Measurements from ENCODE around the gene OSBPL2. TPM values are rescaled to one million over a fixed set of nuclear protein-coding genes. Genes with fewer than 3 reads are reported as not detected.

OSBPL2 gene
- total RNA-seq, 1 donor from 2014 or later, result 58.5 TPM

- no peak for ATAC-seq
These were observed 1.4 kb upstream of the OSBPL2 start for GRCh38 chr20:62236766-62237513.

- no peak for ATAC-seq
These were observed 864 bp upstream of the OSBPL2 start for GRCh38 chr20:62237514-62237800.

- peak; percentile 11 for ATAC-seq
These were observed 402 bp downstream of the OSBPL2 start for GRCh38 chr20:62238569-62239277.

DNA sequence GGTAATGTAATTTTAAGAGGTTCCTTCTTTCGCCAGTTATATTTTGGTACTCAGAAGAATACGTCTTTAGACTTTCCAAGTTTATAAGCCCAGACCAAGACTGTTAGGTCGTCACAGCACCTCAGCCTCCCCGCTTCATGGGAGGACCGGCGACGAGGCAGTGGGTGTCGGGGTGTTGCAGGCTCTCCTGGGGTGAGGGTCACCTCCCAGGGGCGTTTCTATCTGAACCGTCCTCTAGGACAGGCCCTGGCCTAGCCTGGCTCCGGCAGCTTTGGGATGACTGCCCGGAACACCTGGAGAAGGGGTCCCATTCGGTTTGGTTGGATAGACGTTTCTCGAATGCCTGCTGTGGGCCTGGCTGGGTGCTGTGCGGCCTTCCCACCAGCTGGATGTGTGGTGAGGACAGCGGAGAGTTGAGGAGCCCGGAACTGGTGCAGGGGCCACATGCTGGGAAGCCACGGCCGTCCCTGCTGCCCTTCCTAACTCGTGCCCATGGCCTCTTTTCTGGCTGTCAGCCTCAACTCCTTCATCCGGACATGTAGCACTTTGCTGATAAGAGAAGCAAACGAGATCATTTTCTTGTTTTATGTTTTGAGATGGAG is 1.1 kb downstream of the OSBPL2 start:
- ATAC-seq, result no peak

- no peak for ATAC-seq
These were observed 1.8 kb downstream of the OSBPL2 start for GRCh38 chr20:62240020-62240685.

GRCh38 chr20:62241506-62241905 is 3.2 kb downstream of the OSBPL2 start:
- peak; percentile 30 for ATAC-seq

- ATAC-seq, result no peak
These were observed 3.9 kb downstream of the OSBPL2 start for GRCh38 chr20:62242176-62242575.

GRCh38 chr20:62243106-62243505 is 4.8 kb downstream of the OSBPL2 start:
- ATAC-seq, result no peak

DNA sequence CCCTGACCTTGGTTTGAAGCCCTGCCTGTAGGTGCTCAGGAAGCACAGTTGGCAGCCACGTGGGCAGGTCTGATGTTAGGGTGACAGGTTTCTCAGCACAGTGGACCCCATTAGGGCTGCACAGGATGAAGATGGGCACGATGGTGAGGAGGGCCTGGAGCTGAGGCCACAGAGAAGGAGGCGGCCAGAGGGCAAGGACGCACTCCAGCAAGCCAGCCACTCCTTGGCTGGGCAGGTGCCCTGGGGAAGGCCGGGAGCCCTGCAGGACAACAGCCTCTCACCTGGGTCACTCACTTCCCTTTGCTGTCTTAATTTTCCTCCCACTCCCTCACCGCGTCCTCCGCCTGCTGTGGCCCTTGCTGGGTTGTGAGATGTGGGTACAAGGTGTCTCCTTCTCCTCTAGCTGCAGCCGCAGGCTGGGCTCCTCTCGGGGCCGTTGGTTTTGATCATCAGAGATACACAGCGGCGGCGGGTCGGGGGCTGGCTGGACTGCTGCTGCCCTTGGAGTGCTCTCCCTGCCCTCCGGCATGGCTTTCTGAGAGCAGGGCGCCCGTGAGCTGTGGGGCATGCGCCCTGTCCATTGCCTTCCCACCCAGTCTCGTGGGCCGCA is 5.7 kb downstream of the OSBPL2 start:
- no peak for ATAC-seq

DNA sequence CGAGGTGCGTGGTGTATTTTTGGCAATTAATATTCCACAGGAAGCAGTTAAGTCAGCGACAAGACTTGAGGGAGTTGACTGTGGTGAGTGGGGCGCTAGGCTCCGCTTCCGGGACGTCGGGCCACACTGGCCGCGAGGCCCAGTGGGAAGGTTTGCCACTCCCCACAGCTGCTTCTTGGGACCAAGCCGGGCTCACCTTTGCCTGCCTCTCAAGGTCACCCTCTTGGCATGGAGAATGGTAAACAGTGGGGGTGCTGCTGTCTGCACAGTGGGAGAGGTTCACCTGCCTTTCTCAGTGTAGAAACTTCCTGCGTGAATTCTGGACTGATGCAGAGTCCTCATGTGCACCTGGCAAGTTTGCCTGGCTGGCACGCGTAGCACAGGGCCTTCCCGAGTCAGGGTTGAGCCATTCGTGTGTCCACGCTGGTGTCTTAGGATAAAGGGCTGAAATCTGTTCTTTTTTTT is 6.4 kb downstream of the OSBPL2 start:
- no peak for ATAC-seq

- no peak for ATAC-seq
These were observed 7.6 kb downstream of the OSBPL2 start for GRCh38 chr20:62245911-62246280.

DNA sequence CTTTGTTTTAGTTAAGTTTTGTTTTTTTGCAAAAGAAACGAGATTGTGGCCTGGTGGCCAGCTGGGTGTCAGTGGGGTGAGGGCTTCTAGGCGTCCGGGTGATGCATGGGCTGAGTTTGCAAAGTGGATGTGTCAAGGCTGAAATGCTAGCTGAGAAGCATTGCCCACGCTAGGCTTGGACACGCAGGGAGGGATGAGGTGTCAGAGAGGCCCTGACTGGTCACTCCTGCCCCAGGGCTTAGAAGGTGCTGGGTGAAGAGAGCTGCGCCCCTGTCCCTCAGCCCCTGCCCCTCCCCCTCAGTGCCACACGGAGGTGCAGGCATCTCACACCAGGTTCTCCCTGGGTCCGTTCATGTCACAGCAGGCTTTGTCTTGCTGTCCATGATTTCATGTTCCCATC is 8.1 kb downstream of the OSBPL2 start:
- ATAC-seq, result no peak

- ATAC-seq, result no peak
These were observed 8.7 kb downstream of the OSBPL2 start for GRCh38 chr20:62246872-62247652.

DNA sequence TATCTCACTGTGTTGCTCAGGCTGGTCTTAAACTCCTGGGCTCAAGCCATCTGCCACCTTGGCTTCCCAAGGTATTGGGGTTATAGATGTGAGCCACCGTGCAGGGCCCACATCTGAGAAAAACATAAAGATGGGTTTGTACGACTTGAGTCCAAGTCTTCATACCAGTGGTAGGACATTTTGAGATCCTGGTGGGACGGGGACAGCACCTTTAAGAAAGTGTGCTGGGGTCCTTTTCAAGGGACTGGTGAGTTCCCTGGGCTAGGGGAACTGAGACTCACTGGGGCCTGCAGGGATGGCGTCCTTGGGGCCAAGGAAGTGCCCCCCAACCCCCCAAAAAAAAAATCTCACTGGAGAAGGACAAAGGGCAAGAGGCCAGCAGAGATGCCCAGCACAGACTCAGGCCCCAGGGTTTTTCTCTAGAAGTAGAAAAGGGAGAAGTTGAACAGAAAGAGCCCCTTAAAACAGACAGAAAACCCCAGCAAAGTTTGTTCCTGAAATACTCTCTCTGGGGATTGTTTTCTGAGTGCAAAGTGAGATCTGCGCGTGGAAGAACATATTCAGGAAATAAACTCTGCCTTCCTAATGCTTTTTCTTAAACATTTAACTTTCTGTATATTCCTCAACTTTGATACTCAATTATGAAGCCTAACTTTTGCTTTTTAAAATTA is 10.7 kb downstream of the OSBPL2 start:
- ATAC-seq, result no peak

DNA sequence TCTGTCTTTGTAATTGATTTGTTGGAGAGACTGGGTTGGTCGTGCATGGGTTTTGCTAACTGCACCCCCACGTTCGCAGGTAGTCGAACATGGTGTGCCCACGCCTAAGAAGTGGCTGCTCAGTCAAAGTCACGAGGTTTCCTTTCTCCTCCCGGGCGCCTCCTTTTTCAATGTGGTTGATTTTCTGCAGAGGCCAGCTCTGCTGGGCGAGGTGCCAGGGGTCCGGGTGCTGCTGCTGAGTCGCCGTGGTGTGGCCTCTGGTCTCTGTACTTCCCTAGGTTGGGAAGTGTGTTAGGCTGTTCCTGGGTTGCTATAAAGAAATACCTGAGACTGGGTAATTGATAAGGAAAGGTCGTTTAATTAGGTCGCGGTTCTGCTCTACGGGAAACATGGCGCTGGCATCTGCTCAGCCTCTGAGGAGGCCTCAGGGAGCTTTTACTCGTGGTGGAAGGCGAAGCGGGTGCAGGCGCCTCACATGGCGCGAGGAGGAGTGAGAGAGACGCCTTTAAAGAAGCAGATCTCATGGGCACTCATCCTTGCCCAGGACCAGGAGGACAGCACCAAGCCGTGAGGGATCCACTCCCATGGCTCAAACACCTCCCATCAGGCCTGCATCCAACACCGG is 14.1 kb downstream of the OSBPL2 start:
- no peak for ATAC-seq

GRCh38 chr20:62253398-62253797 is 15.1 kb downstream of the OSBPL2 start:
- ATAC-seq, result no peak

DNA sequence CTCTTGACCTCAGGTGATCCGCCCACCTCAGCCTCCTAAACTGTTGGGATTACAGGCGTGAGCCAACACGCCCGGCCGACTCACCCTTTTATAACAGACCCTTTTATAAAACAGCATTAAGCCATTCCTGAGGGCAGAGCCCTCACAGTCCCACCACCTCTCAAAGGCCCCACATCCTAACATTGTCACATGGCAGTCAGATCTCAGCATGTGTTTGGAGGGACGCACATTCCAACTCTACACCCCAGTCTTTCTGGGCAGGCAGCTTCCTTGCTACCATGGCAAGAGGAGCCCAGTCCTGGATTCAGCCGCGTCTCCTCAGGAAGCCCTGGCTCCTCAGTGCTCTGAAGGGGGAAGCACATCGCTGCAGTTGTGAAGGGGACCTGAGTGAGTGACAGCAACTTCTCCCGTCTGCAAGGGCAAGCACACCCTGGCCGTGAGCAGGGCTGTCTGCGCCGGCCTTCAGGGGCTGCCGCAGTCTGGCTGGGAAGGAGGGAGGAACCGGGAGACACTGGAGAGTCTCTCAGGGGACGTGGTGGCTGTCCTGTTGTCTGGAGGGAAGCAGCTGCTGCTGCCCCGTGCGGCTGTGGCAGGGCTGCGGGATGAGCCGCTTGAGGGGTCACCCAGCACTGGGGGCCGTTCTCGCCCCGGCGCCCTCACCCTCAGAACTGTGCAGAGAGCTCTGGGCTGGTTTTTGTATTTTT is 15.9 kb downstream of the OSBPL2 start:
- no peak for ATAC-seq

- ATAC-seq, result no peak
These were observed 17.7 kb downstream of the OSBPL2 start for GRCh38 chr20:62255976-62256375.

GRCh38 chr20:62258499-62259293 is 20.4 kb downstream of the OSBPL2 start:
- no peak for ATAC-seq

DNA sequence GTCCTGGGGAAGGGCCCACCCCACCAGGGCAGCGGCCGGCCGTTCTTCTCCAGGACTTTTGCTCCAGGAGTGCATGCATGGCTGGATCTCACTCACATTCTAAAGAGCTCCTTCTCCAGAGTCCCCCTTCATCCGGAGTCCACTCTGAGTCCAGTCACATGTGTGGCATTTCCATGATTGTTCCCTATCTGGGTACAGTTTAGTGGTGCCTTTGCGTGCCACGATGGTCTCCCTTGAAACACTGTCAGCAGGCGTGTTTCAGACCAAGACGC is 20.9 kb downstream of the OSBPL2 start:
- ATAC-seq, result no peak
